Lower leg skin (tissue), 3 donors: Measurements from ENCODE around the gene MYO1E.

Experiments
- CTCF ChIP-seq, 3 donors: fragments of 450-650 bp; IDR thresholded peaks; one replicate each; pipeline ENCODE4 v1.5.1; 2016; ENCODE audit warnings: antibody characterized with exemption in 3 of 3, mild to moderate bottlenecking in 3 of 3, moderate library complexity in 2 of 3
- POLR2A ChIP-seq, 2 donors: fragments of 450-650 bp; IDR thresholded peaks; one replicate each; pipeline ENCODE4 v1.6.1; 2016 to 2017; ENCODE audit warnings: antibody characterized with exemption in 2 of 2, mild to moderate bottlenecking in 1 of 2, moderate library complexity in 1 of 2

GRCh38 chr15:59260090-59260489, 112.6 kb downstream of the MYO1E start:
- TF ChIP-seq CTCF (IDR thresholded peaks at IDR 0.05) (no peak), POLR2A (IDR thresholded peaks at IDR 0.05) (no peak)
